WTC11 (cell line): ENCODE measurements around the gene ADCY1. TPM values are rescaled to one million over a fixed set of nuclear protein-coding genes. Genes with fewer than 3 reads are reported as not detected.

Experiments used
- ATAC-seq: fragments of 200-7000 bp; cut with Tn5 transposase; 2 replicates; pipeline ENCODE4 v1.10.0; 2021; ENCODE audit warnings: mild to moderate bottlenecking, moderate library complexity
- CTCF ChIA-PET: fragments of 300-600 bp; sonication (Branson Sonifier 250); formaldehyde crosslinking; loops from one replicate; lab custom pipeline; 2021; ENCODE audit warnings: antibody characterized with exemption; lab: Charles Lee
- POLR2A ChIA-PET: fragments of 350-600 bp; sonication (Branson Sonifier 250); formaldehyde crosslinking; loops from one replicate; lab custom pipeline; 2021; ENCODE audit warnings: antibody characterized with exemption; lab: Charles Lee
- DNase-seq: peaks from one replicate; pipeline ENCODE4 v3.0.0; 2021; ENCODE audit warnings: low spot score
- H3K27ac Mint-ChIP-seq: 2 replicates; pipeline ENCODE4 v1.8.0; 2021; ENCODE audit warnings: mixed read lengths
- H3K27me3 Mint-ChIP-seq: 2 replicates; pipeline ENCODE4 v1.8.0; 2021; ENCODE audit warnings: low read depth, mild to moderate bottlenecking, moderate library complexity, mixed read lengths
- H3K36me3 Mint-ChIP-seq: 2 replicates; pipeline ENCODE4 v1.8.0; 2021; ENCODE audit warnings: mixed read lengths
- H3K4me1 Mint-ChIP-seq: 2 replicates; pipeline ENCODE4 v1.8.0; 2022; ENCODE audit warnings: mixed read lengths
- H3K4me3 Mint-ChIP-seq: 2 replicates; pipeline ENCODE4 v1.8.0; 2021; ENCODE audit warnings: mild to moderate bottlenecking, moderate library complexity, mixed read lengths
- H3K9me3 Mint-ChIP-seq: 2 replicates; pipeline ENCODE4 v1.8.0; 2021; ENCODE audit warnings: mixed read lengths
- ATF1 ChIP-seq: sonication (generic); formaldehyde crosslinking; IDR thresholded peaks from 2 replicates; pipeline ENCODE4 v1.8.1; 2023; ENCODE audit warnings: mild to moderate bottlenecking, moderate library complexity, missing genetic modification reagents
- ATF2 ChIP-seq: sonication (generic); formaldehyde crosslinking; IDR thresholded peaks from 2 replicates; pipeline ENCODE4 v1.8.1; 2022; ENCODE audit warnings: low read depth, missing genetic modification reagents, borderline replicate concordance
- CBFB ChIP-seq: sonication (generic); formaldehyde crosslinking; IDR thresholded peaks from 2 replicates; pipeline ENCODE4 v1.8.1; 2022; ENCODE audit warnings: mild to moderate bottlenecking, low read depth, missing genetic modification reagents
- CDX4 ChIP-seq: fragments of 250-450 bp; sonication (Bioruptor Pico); IDR thresholded peaks from 2 replicates; pipeline ENCODE4 v1.9.0; 2021; ENCODE audit warnings: moderate library complexity, mild to moderate bottlenecking, inconsistent platforms, borderline replicate concordance
- CREB1 ChIP-seq: sonication (generic); formaldehyde crosslinking; IDR thresholded peaks from 2 replicates; pipeline ENCODE4 v1.8.0; 2023; ENCODE audit warnings: mild to moderate bottlenecking, missing genetic modification reagents
- ESRRA ChIP-seq: sonication (generic); formaldehyde crosslinking; IDR thresholded peaks from 2 replicates; pipeline ENCODE4 v1.8.1; 2022; ENCODE audit warnings: mild to moderate bottlenecking, missing genetic modification reagents, borderline replicate concordance
- FOXK1 ChIP-seq: sonication (generic); formaldehyde crosslinking; IDR thresholded peaks from 2 replicates; pipeline ENCODE4 v1.8.0; 2022; ENCODE audit warnings: mild to moderate bottlenecking, moderate library complexity, missing genetic modification reagents
- FOXP1 ChIP-seq: sonication (generic); formaldehyde crosslinking; IDR thresholded peaks from 2 replicates; pipeline ENCODE4 v1.8.0; 2022; ENCODE audit warnings: missing genetic modification reagents, mild to moderate bottlenecking, moderate library complexity, borderline replicate concordance
- IRF2 ChIP-seq: sonication (generic); formaldehyde crosslinking; IDR thresholded peaks from 2 replicates; pipeline ENCODE4 v1.8.0; 2022; ENCODE audit warnings: low read depth, missing genetic modification reagents, borderline replicate concordance
- MXD4 ChIP-seq: fragments of 250-450 bp; sonication (Bioruptor Pico); IDR thresholded peaks from 2 replicates; pipeline ENCODE4 v1.8.0; 2021; ENCODE audit warnings: mild to moderate bottlenecking, moderate library complexity, borderline replicate concordance
- MYBL2 ChIP-seq: sonication (generic); formaldehyde crosslinking; IDR thresholded peaks from 2 replicates; pipeline ENCODE4 v1.8.1; 2023; ENCODE audit warnings: mild to moderate bottlenecking, moderate library complexity, missing genetic modification reagents
- NFYB ChIP-seq: sonication (generic); formaldehyde crosslinking; conservative IDR thresholded peaks from 2 replicates; pipeline ENCODE4 v1.8.0; 2022; ENCODE audit warnings: low read depth, missing genetic modification reagents
- NR3C1 ChIP-seq: sonication (generic); formaldehyde crosslinking; conservative IDR thresholded peaks from 2 replicates; pipeline ENCODE4 v1.8.1; 2023; ENCODE audit warnings: low read depth, mild to moderate bottlenecking, missing genetic modification reagents
- OVOL2 ChIP-seq: fragments of 250-450 bp; sonication (Bioruptor Pico); IDR thresholded peaks from 2 replicates; pipeline ENCODE4 v1.9.0; 2021; ENCODE audit warnings: mild to moderate bottlenecking, borderline replicate concordance
- PRRX2 ChIP-seq: fragments of 250-450 bp; sonication (Bioruptor Pico); IDR thresholded peaks from 2 replicates; pipeline ENCODE4 v1.8.0; 2021; ENCODE audit warnings: mild to moderate bottlenecking
- RELA ChIP-seq: sonication (generic); formaldehyde crosslinking; IDR thresholded peaks from 2 replicates; pipeline ENCODE4 v1.8.1; 2022; ENCODE audit warnings: missing genetic modification reagents, mild to moderate bottlenecking, borderline replicate concordance
- SP1 ChIP-seq: sonication (generic); formaldehyde crosslinking; conservative IDR thresholded peaks from 2 replicates; pipeline ENCODE4 v1.8.1; 2022; ENCODE audit warnings: missing genetic modification reagents
- ZBTB21 ChIP-seq: sonication (generic); formaldehyde crosslinking; IDR thresholded peaks from 2 replicates; pipeline ENCODE4 v1.8.1; 2023; ENCODE audit warnings: mild to moderate bottlenecking, missing genetic modification reagents, borderline replicate concordance
- ZNF138 ChIP-seq: sonication (generic); formaldehyde crosslinking; conservative IDR thresholded peaks from 2 replicates; pipeline ENCODE4 v1.8.1; 2022; ENCODE audit warnings: mild to moderate bottlenecking, moderate library complexity, missing genetic modification reagents
- ZNF232 ChIP-seq: sonication (generic); formaldehyde crosslinking; IDR thresholded peaks from 2 replicates; pipeline ENCODE4 v1.8.0; 2022; ENCODE audit warnings: mild to moderate bottlenecking, missing genetic modification reagents
- ZNF423 ChIP-seq: fragments of 250-450 bp; sonication (Bioruptor Pico); IDR thresholded peaks from 2 replicates; pipeline ENCODE4 v2.1.2; 2022; ENCODE audit warnings: mild to moderate bottlenecking, moderate library complexity
- total RNA-seq: library from RNA; stranded (reverse); gene quantifications from 3 replicates; pipeline ENCODE4 v1.2.3, GENCODE V29; 2021
- TF ChIP-seq, protein P1 (sequence below): sonication (generic); formaldehyde crosslinking; IDR thresholded peaks from 2 replicates; pipeline ENCODE4 v1.8.1; 2022; ENCODE audit warnings: missing genetic modification reagents, borderline replicate concordance
- TF ChIP-seq, protein P2 (sequence below): fragments of 250-450 bp; sonication (Bioruptor Pico); IDR thresholded peaks from 2 replicates; pipeline ENCODE4 v1.9.0; 2021; ENCODE audit warnings: mild to moderate bottlenecking
- TF ChIP-seq, protein P3 (sequence below): sonication (generic); formaldehyde crosslinking; IDR thresholded peaks from 2 replicates; pipeline ENCODE4 v1.8.1; 2023; ENCODE audit warnings: mild to moderate bottlenecking, missing genetic modification reagents, borderline replicate concordance

Gene ADCY1
- total RNA-seq, 1 experiment from 2014 or later = 29.0 TPM

GRCh38 chr7:45684910-45685618, 110.9 kb downstream of the ADCY1 start:
- H3K4me1 Mint-ChIP-seq = 0 out of 2 replicates have a peak, but pooled peaks cover 2% of the 10 kb centered on the region
- ChIA-PET CTCF (interaction anchor here (0.8 kb wide), 1 partner anchor 22 kb away, joined by 3 read pairs; no protein-coding TSS in a partner anchor), POLR2A (no interaction called here)
- no peak for ATAC-seq
- TF ChIP-seq, protein P1, sequence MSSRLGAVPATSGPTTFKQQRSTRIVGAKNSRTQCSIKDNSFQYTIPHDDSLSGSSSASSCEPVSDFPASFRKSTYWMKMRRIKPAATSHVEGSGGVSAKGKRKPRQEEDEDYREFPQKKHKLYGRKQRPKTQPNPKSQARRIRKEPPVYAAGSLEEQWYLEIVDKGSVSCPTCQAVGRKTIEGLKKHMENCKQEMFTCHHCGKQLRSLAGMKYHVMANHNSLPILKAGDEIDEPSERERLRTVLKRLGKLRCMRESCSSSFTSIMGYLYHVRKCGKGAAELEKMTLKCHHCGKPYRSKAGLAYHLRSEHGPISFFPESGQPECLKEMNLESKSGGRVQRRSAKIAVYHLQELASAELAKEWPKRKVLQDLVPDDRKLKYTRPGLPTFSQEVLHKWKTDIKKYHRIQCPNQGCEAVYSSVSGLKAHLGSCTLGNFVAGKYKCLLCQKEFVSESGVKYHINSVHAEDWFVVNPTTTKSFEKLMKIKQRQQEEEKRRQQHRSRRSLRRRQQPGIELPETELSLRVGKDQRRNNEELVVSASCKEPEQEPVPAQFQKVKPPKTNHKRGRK (CRISPR knock-in tag) = no peak
- no peak for TF ChIP-seq PRRX2 (CRISPR knock-in tag)
- TF ChIP-seq NFYB (CRISPR knock-in tag) = no peak
- TF ChIP-seq ZNF232 (CRISPR knock-in tag) = no peak
- TF ChIP-seq ZNF138 = no peak
- TF ChIP-seq, protein P2, sequence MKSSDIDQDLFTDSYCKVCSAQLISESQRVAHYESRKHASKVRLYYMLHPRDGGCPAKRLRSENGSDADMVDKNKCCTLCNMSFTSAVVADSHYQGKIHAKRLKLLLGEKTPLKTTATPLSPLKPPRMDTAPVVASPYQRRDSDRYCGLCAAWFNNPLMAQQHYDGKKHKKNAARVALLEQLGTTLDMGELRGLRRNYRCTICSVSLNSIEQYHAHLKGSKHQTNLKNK (CRISPR knock-in tag) = no peak
- TF ChIP-seq MYBL2 (CRISPR knock-in tag) = no peak
- no peak for TF ChIP-seq SP1
- no peak for TF ChIP-seq ESRRA (CRISPR knock-in tag)
- TF ChIP-seq IRF2 (CRISPR knock-in tag) = no peak
- TF ChIP-seq, protein P3, sequence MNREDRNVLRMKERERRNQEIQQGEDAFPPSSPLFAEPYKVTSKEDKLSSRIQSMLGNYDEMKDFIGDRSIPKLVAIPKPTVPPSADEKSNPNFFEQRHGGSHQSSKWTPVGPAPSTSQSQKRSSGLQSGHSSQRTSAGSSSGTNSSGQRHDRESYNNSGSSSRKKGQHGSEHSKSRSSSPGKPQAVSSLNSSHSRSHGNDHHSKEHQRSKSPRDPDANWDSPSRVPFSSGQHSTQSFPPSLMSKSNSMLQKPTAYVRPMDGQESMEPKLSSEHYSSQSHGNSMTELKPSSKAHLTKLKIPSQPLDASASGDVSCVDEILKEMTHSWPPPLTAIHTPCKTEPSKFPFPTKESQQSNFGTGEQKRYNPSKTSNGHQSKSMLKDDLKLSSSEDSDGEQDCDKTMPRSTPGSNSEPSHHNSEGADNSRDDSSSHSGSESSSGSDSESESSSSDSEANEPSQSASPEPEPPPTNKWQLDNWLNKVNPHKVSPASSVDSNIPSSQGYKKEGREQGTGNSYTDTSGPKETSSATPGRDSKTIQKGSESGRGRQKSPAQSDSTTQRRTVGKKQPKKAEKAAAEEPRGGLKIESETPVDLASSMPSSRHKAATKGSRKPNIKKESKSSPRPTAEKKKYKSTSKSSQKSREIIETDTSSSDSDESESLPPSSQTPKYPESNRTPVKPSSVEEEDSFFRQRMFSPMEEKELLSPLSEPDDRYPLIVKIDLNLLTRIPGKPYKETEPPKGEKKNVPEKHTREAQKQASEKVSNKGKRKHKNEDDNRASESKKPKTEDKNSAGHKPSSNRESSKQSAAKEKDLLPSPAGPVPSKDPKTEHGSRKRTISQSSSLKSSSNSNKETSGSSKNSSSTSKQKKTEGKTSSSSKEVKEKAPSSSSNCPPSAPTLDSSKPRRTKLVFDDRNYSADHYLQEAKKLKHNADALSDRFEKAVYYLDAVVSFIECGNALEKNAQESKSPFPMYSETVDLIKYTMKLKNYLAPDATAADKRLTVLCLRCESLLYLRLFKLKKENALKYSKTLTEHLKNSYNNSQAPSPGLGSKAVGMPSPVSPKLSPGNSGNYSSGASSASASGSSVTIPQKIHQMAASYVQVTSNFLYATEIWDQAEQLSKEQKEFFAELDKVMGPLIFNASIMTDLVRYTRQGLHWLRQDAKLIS (CRISPR knock-in tag) = no peak
- TF ChIP-seq OVOL2 = no peak
- no peak for TF ChIP-seq ZBTB21 (CRISPR knock-in tag)
- TF ChIP-seq RELA (CRISPR knock-in tag) = no peak
- no peak for TF ChIP-seq CBFB (CRISPR knock-in tag)
- H3K36me3 Mint-ChIP-seq = peaks cover 9% of the 10 kb centered on the region
- no peaks in the 10 kb centered on the region for H3K9me3 Mint-ChIP-seq
- no peaks in the 10 kb centered on the region for H3K27me3 Mint-ChIP-seq
- H3K4me3 Mint-ChIP-seq = no peak overlapping the region
- no peak overlapping the region for H3K27ac Mint-ChIP-seq
- DNase-seq = peak; percentile 2

GRCh38 chr7:45685619-45686240, 111.6 kb downstream of the ADCY1 start:
- ChIA-PET CTCF (no interaction called here), POLR2A (no interaction called here)
- Mint-ChIP-seq H3K27me3 (no peaks in the 10 kb centered on the region), H3K27ac (no peak overlapping the region), H3K9me3 (no peaks in the 10 kb centered on the region), H3K4me3 (no peak overlapping the region), H3K4me1 (0 out of 2 replicates have a peak, but pooled peaks cover 2% of the 10 kb centered on the region), H3K36me3 (peaks cover 4% of the 10 kb centered on the region)
- ATAC-seq = no peak
- DNase-seq = peak; percentile 4
- TF ChIP-seq CDX4 = no peak
- TF ChIP-seq MXD4 (CRISPR knock-in tag) = no peak
- TF ChIP-seq FOXP1 (CRISPR knock-in tag) = no peak
- no peak for TF ChIP-seq CBFB (CRISPR knock-in tag)
- TF ChIP-seq NR3C1 = no peak
- no peak for TF ChIP-seq CREB1 (CRISPR knock-in tag)
- TF ChIP-seq FOXK1 (CRISPR knock-in tag) = no peak
- TF ChIP-seq, protein P2 (CRISPR knock-in tag) = no peak
- TF ChIP-seq ATF2 = no peak
- no peak for TF ChIP-seq ATF1 (CRISPR knock-in tag)
- TF ChIP-seq ZNF423 (CRISPR knock-in tag) = no peak
